ENCODE data around the gene MVD. TPM values are rescaled to one million over a fixed set of nuclear protein-coding genes. Genes with fewer than 3 reads are reported as not detected.

The MVD gene
- total RNA-seq, 1 experiment from 2014 or later, result 38.3 TPM

DNA sequence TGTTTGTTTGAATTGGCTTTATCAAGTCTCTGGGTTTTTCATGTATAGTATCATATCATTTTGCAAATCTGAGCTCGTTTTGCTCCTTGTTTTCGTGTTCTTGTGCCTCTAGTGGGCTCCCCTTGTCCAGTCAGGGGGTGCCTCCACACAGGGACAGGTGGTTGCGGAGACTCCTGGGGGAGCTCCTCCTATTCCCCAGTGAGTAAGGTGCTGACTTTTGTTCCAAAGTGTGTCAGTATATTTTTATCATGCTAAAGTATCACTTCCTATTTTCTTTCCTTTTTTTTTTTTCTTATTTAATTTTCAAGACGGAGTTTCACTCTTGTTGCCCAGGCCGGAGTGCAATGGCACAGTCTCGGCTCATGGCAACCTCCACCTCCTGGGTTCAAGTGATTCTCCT is 54.8 kb downstream of the MVD start:
- H3K9me3 ChIP-seq (ENCODE audit: low read length), result no peaks in the 10 kb centered on the region
- peaks cover 4% of the 10 kb centered on the region; the same call in 1 of the 2 replicates for H3K36me3 ChIP-seq (ENCODE audit: low read depth, low read length)
- no peak overlapping the region for H3K9ac ChIP-seq (ENCODE audit: low read length)
- no peaks in the 10 kb centered on the region for H3F3A ChIP-seq (ENCODE audit: low read length, unreplicated experiment)
- no peak overlapping the region for H3K4me3 ChIP-seq (ENCODE audit: low read length)
- H3K27ac ChIP-seq (ENCODE audit: low read length), result no peak overlapping the region
- TF ChIP-seq EZH2phosphoT487 (IDR thresholded peaks at IDR 0.05; ENCODE audit: borderline replicate concordance, low read length) (no peak), EZH2 (IDR thresholded peaks at IDR 0.05; ENCODE audit: low read length, unreplicated experiment) (no peak)
- TF ChIP-seq, protein P1, sequence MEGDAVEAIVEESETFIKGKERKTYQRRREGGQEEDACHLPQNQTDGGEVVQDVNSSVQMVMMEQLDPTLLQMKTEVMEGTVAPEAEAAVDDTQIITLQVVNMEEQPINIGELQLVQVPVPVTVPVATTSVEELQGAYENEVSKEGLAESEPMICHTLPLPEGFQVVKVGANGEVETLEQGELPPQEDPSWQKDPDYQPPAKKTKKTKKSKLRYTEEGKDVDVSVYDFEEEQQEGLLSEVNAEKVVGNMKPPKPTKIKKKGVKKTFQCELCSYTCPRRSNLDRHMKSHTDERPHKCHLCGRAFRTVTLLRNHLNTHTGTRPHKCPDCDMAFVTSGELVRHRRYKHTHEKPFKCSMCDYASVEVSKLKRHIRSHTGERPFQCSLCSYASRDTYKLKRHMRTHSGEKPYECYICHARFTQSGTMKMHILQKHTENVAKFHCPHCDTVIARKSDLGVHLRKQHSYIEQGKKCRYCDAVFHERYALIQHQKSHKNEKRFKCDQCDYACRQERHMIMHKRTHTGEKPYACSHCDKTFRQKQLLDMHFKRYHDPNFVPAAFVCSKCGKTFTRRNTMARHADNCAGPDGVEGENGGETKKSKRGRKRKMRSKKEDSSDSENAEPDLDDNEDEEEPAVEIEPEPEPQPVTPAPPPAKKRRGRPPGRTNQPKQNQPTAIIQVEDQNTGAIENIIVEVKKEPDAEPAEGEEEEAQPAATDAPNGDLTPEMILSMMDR (conservative IDR thresholded peaks at IDR 0.05; ENCODE audit: low read depth, low read length), result no peak
- ATAC-seq (no peak), DNase-seq (no peak)
- no TSS peak for BruUV-seq (replicated peaks)
- H3K4me1 ChIP-seq (ENCODE audit: insufficient read depth, low read length), result no peaks in the 10 kb centered on the region
- intact Hi-C loops (cut with micrococcal nuclease), result no loop called here
- H3K9me2 ChIP-seq (replicated peaks; ENCODE audit: low read length), result no peaks in the 10 kb centered on the region
- no peak overlapping the region for H3K4me2 ChIP-seq (ENCODE audit: low read length)
- H2AFZ ChIP-seq (ENCODE audit: low read length), result no peak overlapping the region
- no peaks in the 10 kb centered on the region for H3K79me2 ChIP-seq (ENCODE audit: low read length)
- ChIA-PET POLR2A (ENCODE audit: unreplicated experiment) (no interaction called here), CTCF (no interaction called here)
- no peaks in the 10 kb centered on the region for H3K27me3 ChIP-seq (ENCODE audit: low read length)
- no peaks in the 10 kb centered on the region for H4K20me1 ChIP-seq (ENCODE audit: low read length)

DNA sequence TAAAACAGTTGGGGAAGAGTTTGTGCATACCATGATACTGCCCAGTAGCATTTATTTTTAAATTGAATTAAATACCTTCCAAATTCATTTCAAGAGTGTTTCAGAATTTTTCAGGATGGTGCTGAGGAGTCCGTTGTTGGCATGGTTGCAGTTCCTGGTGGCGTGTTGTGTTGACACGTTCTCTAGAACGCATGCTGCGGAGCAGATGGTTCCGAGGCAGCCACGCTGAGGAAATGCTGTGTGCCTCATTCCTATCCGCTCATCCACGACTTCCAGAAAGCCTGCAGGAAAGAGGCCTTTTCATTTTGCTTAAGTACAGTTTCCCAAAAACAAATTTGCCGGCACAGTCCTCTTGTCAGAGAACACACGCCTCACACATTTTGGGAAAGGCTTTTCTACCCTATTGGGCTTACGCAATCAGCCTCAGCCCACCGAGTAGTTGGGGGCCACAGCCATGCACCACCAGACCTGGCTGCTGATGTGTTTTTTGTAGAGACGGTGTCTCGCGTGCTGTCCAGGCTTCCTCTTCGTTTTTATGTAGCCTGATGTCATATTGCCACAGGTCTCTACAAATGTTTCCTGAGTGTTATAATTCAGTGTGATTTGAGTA is 56.6 kb downstream of the MVD start:
- Histone ChIP-seq H3K4me1 (ENCODE audit: insufficient read depth, low read length) (no peaks in the 10 kb centered on the region), H3K27me3 (ENCODE audit: low read length) (no peaks in the 10 kb centered on the region), H3K9me3 (ENCODE audit: low read length) (no peaks in the 10 kb centered on the region), H3K79me2 (ENCODE audit: low read length) (no peaks in the 10 kb centered on the region), H3K9ac (ENCODE audit: low read length) (no peak overlapping the region), H4K20me1 (ENCODE audit: low read length) (no peaks in the 10 kb centered on the region), H2AFZ (ENCODE audit: low read length) (no peak overlapping the region), H3K9me2 (replicated peaks; ENCODE audit: low read length) (no peaks in the 10 kb centered on the region), H3K27ac (ENCODE audit: low read length) (no peak overlapping the region), H3K4me2 (ENCODE audit: low read length) (no peak overlapping the region), H3K4me3 (ENCODE audit: low read length) (no peak overlapping the region), H3F3A (ENCODE audit: low read length, unreplicated experiment) (no peaks in the 10 kb centered on the region), H3K36me3 (ENCODE audit: low read depth, low read length) (peaks cover 4% of the 10 kb centered on the region; the same call in 1 of the 2 replicates)
- TF ChIP-seq EZH2phosphoT487 (IDR thresholded peaks at IDR 0.05; ENCODE audit: borderline replicate concordance, low read length) (no peak), EZH2 (IDR thresholded peaks at IDR 0.05; ENCODE audit: low read length, unreplicated experiment) (no peak)
- TF ChIP-seq, protein P1 (conservative IDR thresholded peaks at IDR 0.05; ENCODE audit: low read depth, low read length), result no peak
- intact Hi-C loops (cut with micrococcal nuclease), result no loop called here
- BruUV-seq (replicated peaks), result no TSS peak
- ChIA-PET POLR2A (ENCODE audit: unreplicated experiment) (no interaction called here), CTCF (no interaction called here)
- no peak for ATAC-seq
- DNase-seq, result no peak
